ENCODE results near the gene NDUFS8. TPM values are rescaled to one million over a fixed set of nuclear protein-coding genes. Genes with fewer than 3 reads are reported as not detected.
A peak's percentile ranks its signal among the peaks of the same experiment; 100 is the strongest.
"Not testable (repeated sequence)": the region's sequence is repeated elsewhere in the genome, so short reads cannot be mapped to it uniquely, and the experiment has no call there.

Gene NDUFS8
- 81.4 and 85.8 TPM in 2 replicates for polyA plus RNA-seq (2013)

DNA sequence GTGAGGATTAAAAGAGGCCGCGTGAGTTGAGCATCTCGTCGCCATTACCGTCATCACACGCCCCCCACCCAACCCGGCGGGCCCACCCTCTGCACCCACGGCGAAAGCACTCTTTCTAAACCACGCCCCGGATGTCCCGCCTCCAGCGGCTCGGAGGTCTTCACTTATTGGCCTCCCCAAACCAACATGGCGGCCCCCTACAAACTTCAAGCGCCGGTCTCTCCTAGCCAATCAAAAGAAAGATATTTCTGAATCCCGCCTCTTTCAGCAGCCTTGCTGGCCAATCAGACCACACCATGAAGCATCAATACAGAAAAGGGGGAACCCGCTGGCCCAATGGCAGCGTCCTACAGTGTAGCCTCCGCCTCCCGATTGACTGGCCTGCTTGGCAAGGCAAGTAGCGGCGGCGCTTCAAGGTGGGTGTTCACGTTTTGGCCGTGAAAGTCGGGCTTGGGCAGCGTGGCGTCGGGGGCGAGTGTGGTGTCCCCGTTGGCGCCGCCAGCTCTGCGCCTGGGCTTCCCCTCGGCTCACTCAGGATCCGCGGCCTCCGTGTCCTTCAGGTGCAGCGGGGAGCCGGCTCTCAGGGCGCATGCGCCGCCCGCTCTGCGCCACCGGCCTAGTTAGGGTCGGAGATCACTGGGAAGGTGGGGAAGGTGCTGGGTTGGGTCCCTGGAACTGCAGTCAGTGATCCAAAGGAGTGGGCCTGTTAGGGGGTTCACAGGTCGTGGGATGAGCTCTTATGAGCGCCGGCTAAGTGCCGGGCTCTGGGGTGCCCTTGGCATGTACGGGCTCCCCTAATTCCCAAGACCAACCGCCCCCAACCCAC lies at the start of gene NDUFS8:
TSS of gene NDUFS8 (plus strand) at position 364 of the 826 bp plus-strand sequence. CDS start 1,471 bp downstream, outside the sequence.
- peak within 1 kb of the TSS; percentile 90 for H3K18ac ChIP-seq (ENCODE audit: low read length)

GRCh38 chr11:67981226-67981625 lies 49.3 kb upstream of the NDUFS8 start:
- not testable (repeated sequence) for DNase-seq; H4K12ac ChIP-seq (ENCODE audit: low read depth, low read length); H3K9ac ChIP-seq (ENCODE audit: low read length); H3K9me3 ChIP-seq (ENCODE audit: insufficient read depth, low read depth, low read length); H3K4ac ChIP-seq (ENCODE audit: low read depth, low read length); H3K79me1 ChIP-seq (ENCODE audit: low read length); H4K8ac ChIP-seq (ENCODE audit: low read depth, low read length); H2AFZ ChIP-seq (ENCODE audit: insufficient read depth, low read length, poor library complexity); H4K91ac ChIP-seq (ENCODE audit: low read depth, low read length); H3K4me1 ChIP-seq (ENCODE audit: control insufficient read depth in 1 of 2, insufficient read depth in 2 of 2, low read length in 2 of 2); H3K27me3 ChIP-seq (ENCODE audit: insufficient read depth, low read length); H3K14ac ChIP-seq (ENCODE audit: low read length); H2BK120ac ChIP-seq (ENCODE audit: insufficient read depth, low read length, poor library complexity); H2BK12ac ChIP-seq (ENCODE audit: low read length); H3K79me2 ChIP-seq (ENCODE audit: control insufficient read depth, insufficient read depth, low read length, poor library complexity); H2BK5ac ChIP-seq (ENCODE audit: low read depth, low read length, poor library complexity); H3K23ac ChIP-seq (ENCODE audit: low read length); H2AK5ac ChIP-seq (ENCODE audit: low read length); H3K27ac ChIP-seq (ENCODE audit: low read depth, low read length); H3K4me2 ChIP-seq (ENCODE audit: low read length); H3K18ac ChIP-seq (ENCODE audit: low read length); H3K36me3 ChIP-seq (ENCODE audit: control insufficient read depth in 1 of 2, insufficient read depth in 2 of 2, low read length in 2 of 2); H3K4me3 ChIP-seq (ENCODE audit: low read depth, low read length)
- WGBS (ENCODE audit: extremely low coverage, insufficient coverage, insufficient read length) = no CpG with 5 or more reads among the region's 10 CpGs

More for the DNA sequence above, at the start of gene NDUFS8:
- Histone ChIP-seq H3K9me3 (ENCODE audit: insufficient read depth, low read depth, low read length) (peaks cover 15% of the 10 kb centered on the region), H4K12ac (ENCODE audit: low read depth, low read length) (peak within 1 kb of the TSS; percentile 99), H3K4me2 (ENCODE audit: low read length) (peak within 1 kb of the TSS; percentile 99), H3K27ac (ENCODE audit: low read depth, low read length) (no peak within 1 kb of the TSS), H3K9ac (ENCODE audit: low read length) (peak within 1 kb of the TSS; percentile 81), H2BK12ac (ENCODE audit: low read length) (no peak within 1 kb of the TSS), H3K79me1 (ENCODE audit: low read length) (peaks cover 6% of the 10 kb centered on the region), H3K79me2 (ENCODE audit: control insufficient read depth, insufficient read depth, low read length, poor library complexity) (peaks cover 7% of the 10 kb centered on the region), H2BK120ac (ENCODE audit: insufficient read depth, low read length, poor library complexity) (peak within 1 kb of the TSS; percentile 75), H3K14ac (ENCODE audit: low read length) (peak within 1 kb of the TSS; percentile 96), H3K36me3 (ENCODE audit: control insufficient read depth in 1 of 2, insufficient read depth in 2 of 2, low read length in 2 of 2) (peaks cover 20 to 22% of the 10 kb centered on the region in 2 experiments), H3K4ac (ENCODE audit: low read depth, low read length) (peak within 1 kb of the TSS; percentile 90), H4K8ac (ENCODE audit: low read depth, low read length) (peak within 1 kb of the TSS; percentile 99), H3K4me3 (ENCODE audit: low read depth, low read length) (peak within 1 kb of the TSS; percentile 100), H4K91ac (ENCODE audit: low read depth, low read length) (peak within 1 kb of the TSS; percentile 80), H2AK5ac (ENCODE audit: low read length) (peak within 1 kb of the TSS; percentile 77), H2AFZ (ENCODE audit: insufficient read depth, low read length, poor library complexity) (peak within 1 kb of the TSS; percentile 91), H3K4me1 (ENCODE audit: control insufficient read depth in 1 of 2, insufficient read depth in 2 of 2, low read length in 2 of 2) (peaks cover 4 to 8% of the 10 kb centered on the region in 2 experiments), H2BK5ac (ENCODE audit: low read depth, low read length, poor library complexity) (peak within 1 kb of the TSS; percentile 74), H3K23ac (ENCODE audit: low read length) (no peak within 1 kb of the TSS), H3K27me3 (ENCODE audit: insufficient read depth, low read length) (no peaks in the 10 kb centered on the region)
- peak; percentile 97 to 99 for DNase-seq
- no CpG with 5 or more reads among the region's 56 CpGs for WGBS (ENCODE audit: extremely low coverage, insufficient coverage, insufficient read length)

DNA sequence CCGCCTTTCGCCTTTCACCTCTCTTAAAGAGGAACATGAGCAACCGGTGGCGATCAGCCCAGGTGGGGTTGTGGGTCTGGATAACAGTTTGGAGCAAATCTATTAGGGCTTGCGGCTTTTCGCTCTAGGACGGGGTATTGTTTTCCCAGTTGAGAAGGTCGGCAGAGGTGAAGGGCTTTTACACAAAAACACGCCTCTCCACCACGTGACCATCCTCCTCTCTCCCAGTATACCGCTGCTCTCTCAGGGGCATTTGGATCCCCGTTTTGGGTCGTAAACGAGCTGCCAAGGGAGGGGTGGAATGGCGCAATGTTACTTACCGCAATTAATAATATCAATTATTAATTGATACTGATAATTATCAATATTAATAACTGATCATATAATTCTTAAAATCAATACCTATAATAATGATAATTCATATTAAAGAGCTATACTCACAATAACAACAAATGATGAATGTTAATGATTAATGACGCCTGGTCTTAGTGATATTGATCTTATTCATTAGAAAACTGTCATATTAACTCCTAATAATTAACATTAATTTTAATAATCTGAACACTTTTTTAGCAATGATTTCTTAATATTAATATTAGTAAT lies 48.1 kb upstream of the NDUFS8 start:
- not testable (repeated sequence) for H3K79me1 ChIP-seq (ENCODE audit: low read length); H3K4ac ChIP-seq (ENCODE audit: low read depth, low read length); H3K9me3 ChIP-seq (ENCODE audit: insufficient read depth, low read depth, low read length); H4K91ac ChIP-seq (ENCODE audit: low read depth, low read length); H3K4me2 ChIP-seq (ENCODE audit: low read length); H3K27me3 ChIP-seq (ENCODE audit: insufficient read depth, low read length); H2AFZ ChIP-seq (ENCODE audit: insufficient read depth, low read length, poor library complexity); H3K14ac ChIP-seq (ENCODE audit: low read length); H3K79me2 ChIP-seq (ENCODE audit: control insufficient read depth, insufficient read depth, low read length, poor library complexity); H3K9ac ChIP-seq (ENCODE audit: low read length); H3K36me3 ChIP-seq (ENCODE audit: control insufficient read depth in 1 of 2, insufficient read depth in 2 of 2, low read length in 2 of 2); H3K18ac ChIP-seq (ENCODE audit: low read length); H2BK120ac ChIP-seq (ENCODE audit: insufficient read depth, low read length, poor library complexity); H2BK5ac ChIP-seq (ENCODE audit: low read depth, low read length, poor library complexity); H3K23ac ChIP-seq (ENCODE audit: low read length); H3K4me3 ChIP-seq (ENCODE audit: low read depth, low read length); H2BK12ac ChIP-seq (ENCODE audit: low read length); H4K12ac ChIP-seq (ENCODE audit: low read depth, low read length); H4K8ac ChIP-seq (ENCODE audit: low read depth, low read length); H3K27ac ChIP-seq (ENCODE audit: low read depth, low read length); H2AK5ac ChIP-seq (ENCODE audit: low read length); H3K4me1 ChIP-seq (ENCODE audit: control insufficient read depth in 1 of 2, insufficient read depth in 2 of 2, low read length in 2 of 2); DNase-seq
- WGBS (ENCODE audit: extremely low coverage, insufficient coverage, insufficient read length) = no CpG with 5 or more reads among the region's 17 CpGs

DNA sequence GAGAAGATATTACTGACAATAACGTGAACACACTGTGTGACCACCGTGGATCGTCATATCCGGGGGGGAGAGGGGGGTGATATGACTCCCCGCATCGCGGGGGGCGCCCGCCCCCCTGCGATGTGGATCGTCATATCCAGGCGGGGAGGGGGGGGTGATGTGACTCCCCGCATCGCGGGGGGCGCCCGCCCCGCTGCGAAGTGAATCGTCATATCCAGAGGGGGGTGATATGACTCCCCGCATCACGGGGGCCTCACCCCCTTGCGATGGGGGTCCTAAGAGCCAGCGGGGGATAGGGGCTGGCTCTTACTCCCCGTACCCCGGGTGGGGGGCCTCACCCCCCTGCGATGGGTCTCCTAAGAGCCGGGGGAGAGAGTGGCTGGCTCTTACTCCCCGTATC lies 46.5 kb upstream of the NDUFS8 start:
- no peak for DNase-seq
- no peak overlapping the region for H4K12ac ChIP-seq (ENCODE audit: low read depth, low read length)
- no peak overlapping the region for H3K9ac ChIP-seq (ENCODE audit: low read length)
- H3K4me3 ChIP-seq (ENCODE audit: low read depth, low read length) = no peak overlapping the region
- H2BK5ac ChIP-seq (ENCODE audit: low read depth, low read length, poor library complexity) = no peak overlapping the region
- no peak overlapping the region for H3K27ac ChIP-seq (ENCODE audit: low read depth, low read length)
- H3K14ac ChIP-seq (ENCODE audit: low read length) = no peak overlapping the region
- no peak overlapping the region for H3K4ac ChIP-seq (ENCODE audit: low read depth, low read length)
- no peaks in the 10 kb centered on the region for H3K36me3 ChIP-seq (ENCODE audit: control insufficient read depth in 1 of 2, insufficient read depth in 2 of 2, low read length in 2 of 2)
- no peak overlapping the region for H3K18ac ChIP-seq (ENCODE audit: low read length)
- H2AK5ac ChIP-seq (ENCODE audit: low read length) = no peak overlapping the region
- no peak overlapping the region for H3K4me2 ChIP-seq (ENCODE audit: low read length)
- peaks cover 2% of the 10 kb centered on the region in 2 experiments for H3K4me1 ChIP-seq (ENCODE audit: control insufficient read depth in 1 of 2, insufficient read depth in 2 of 2, low read length in 2 of 2)
- no peak overlapping the region for H2AFZ ChIP-seq (ENCODE audit: insufficient read depth, low read length, poor library complexity)
- H3K79me2 ChIP-seq (ENCODE audit: control insufficient read depth, insufficient read depth, low read length, poor library complexity) = no peaks in the 10 kb centered on the region
- no peak overlapping the region for H4K91ac ChIP-seq (ENCODE audit: low read depth, low read length)
- no peak overlapping the region for H4K8ac ChIP-seq (ENCODE audit: low read depth, low read length)
- H3K9me3 ChIP-seq (ENCODE audit: insufficient read depth, low read depth, low read length) = no peaks in the 10 kb centered on the region
- no peak overlapping the region for H3K23ac ChIP-seq (ENCODE audit: low read length)
- H2BK120ac ChIP-seq (ENCODE audit: insufficient read depth, low read length, poor library complexity) = no peak overlapping the region
- no CpG with 5 or more reads among the region's 29 CpGs for whole genome bisulfite sequencing (ENCODE audit: extremely low coverage, insufficient coverage, insufficient read length)
- H3K27me3 ChIP-seq (ENCODE audit: insufficient read depth, low read length) = no peaks in the 10 kb centered on the region
- no peak overlapping the region for H2BK12ac ChIP-seq (ENCODE audit: low read length)
- H3K79me1 ChIP-seq (ENCODE audit: low read length) = no peaks in the 10 kb centered on the region

Measured in trophoblast cell (in vitro differentiated cells and primary cell).